PC-3 (cell line): Measurements from ENCODE around the gene TUBE1. TPM values are rescaled to one million over a fixed set of nuclear protein-coding genes. Genes with fewer than 3 reads are reported as not detected.

Experiments used
- ATAC-seq: fragments of 200-7000 bp; cut with Tn5 transposase; 2 replicates; pipeline ENCODE4 v1.9.1; 2020; ENCODE audit warnings: mild to moderate bottlenecking, moderate library complexity
- BruUV-seq: library from RNA; stranded (reverse); fragments of 400-500 nt; replicated peaks from 2 replicates; lab custom pipeline; 2021; lab: Mats Ljungman, UMichigan
- CTCF ChIA-PET: fragments of 300-600 bp; sonication (Branson Sonifier 250); formaldehyde crosslinking; loops from one replicate; lab custom pipeline; 2022; ENCODE audit warnings: antibody characterized with exemption; lab: Charles Lee
- POLR2A ChIA-PET: fragments of 300-600 bp; sonication (Branson Sonifier 250); formaldehyde crosslinking; loops from one replicate; lab custom pipeline; 2022; ENCODE audit warnings: antibody characterized with exemption; ENCODE audit not compliant: unreplicated experiment; lab: Charles Lee
- DNase-seq: peaks from one replicate; pipeline ENCODE4 v3.0.0-alpha.2; 2015
- H2AFZ ChIP-seq: fragments of 300-600 bp; sonication (generic); 2 replicates; pipeline ENCODE4 v1.6.0; 2016; ENCODE audit warnings: antibody characterized with exemption, low read length
- H3F3A ChIP-seq: fragments of 300-600 bp; sonication (generic); one replicate; pipeline ENCODE4 v1.6.0; 2017; ENCODE audit warnings: antibody characterized with exemption, low read length, control low read depth, mild to moderate bottlenecking; ENCODE audit not compliant: unreplicated experiment
- H3K27ac ChIP-seq: fragments of 300-600 bp; sonication (generic); 2 replicates; pipeline ENCODE4 v1.5.1; 2016; ENCODE audit warnings: mild to moderate bottlenecking, low read length
- H3K27me3 ChIP-seq: fragments of 300-600 bp; sonication (generic); 2 replicates; pipeline ENCODE4 v1.6.1; 2016; ENCODE audit warnings: low read length, mixed read lengths
- H3K36me3 ChIP-seq: fragments of 300-600 bp; sonication (generic); 2 replicates; pipeline ENCODE4 v1.6.1; 2016; ENCODE audit warnings: low read depth, mixed run types, low read length, mixed read lengths
- H3K4me1 ChIP-seq: fragments of 300-600 bp; sonication (generic); 2 replicates; pipeline ENCODE4 v1.5.1; 2016; ENCODE audit warnings: low read length; ENCODE audit not compliant: insufficient read depth
- H3K4me2 ChIP-seq: fragments of 300-600 bp; sonication (generic); 2 replicates; pipeline ENCODE4 v1.6.0; 2016; ENCODE audit warnings: low read length
- H3K4me3 ChIP-seq: fragments of 300-600 bp; sonication (generic); 2 replicates; pipeline ENCODE4 v1.5.1; 2016; ENCODE audit warnings: mild to moderate bottlenecking, low read length, mixed read lengths
- H3K79me2 ChIP-seq: fragments of 300-600 bp; sonication (generic); 2 replicates; pipeline ENCODE4 v1.6.1; 2017; ENCODE audit warnings: low read length, mixed read lengths
- H3K9ac ChIP-seq: fragments of 300-600 bp; sonication (generic); 2 replicates; pipeline ENCODE4 v1.6.0; 2016; ENCODE audit warnings: mild to moderate bottlenecking, low read length
- H3K9me2 ChIP-seq: fragments of 300-600 bp; sonication (generic); replicated peaks from 2 replicates; pipeline ENCODE4 v1.6.1; 2016; ENCODE audit warnings: mixed run types, low read length, mixed read lengths
- H3K9me3 ChIP-seq: fragments of 300-600 bp; sonication (generic); 2 replicates; pipeline ENCODE4 v1.6.1; 2016; ENCODE audit warnings: low read length, mixed read lengths
- H4K20me1 ChIP-seq: fragments of 300-600 bp; sonication (generic); 2 replicates; pipeline ENCODE4 v1.6.1; 2016; ENCODE audit warnings: low read length, mixed read lengths
- CTCF ChIP-seq: fragments of 300-600 bp; sonication (generic); conservative IDR thresholded peaks from 2 replicates; pipeline ENCODE4 v1.5.1; 2017; ENCODE audit warnings: antibody characterized with exemption, low read depth, mild to moderate bottlenecking, low read length
- EZH2 ChIP-seq: fragments of 300-600 bp; sonication (generic); IDR thresholded peaks from one replicate; pipeline ENCODE4 v1.6.1; 2017; ENCODE audit warnings: antibody characterized with exemption, mild to moderate bottlenecking, low read length; ENCODE audit not compliant: unreplicated experiment
- EZH2phosphoT487 ChIP-seq: fragments of 300-600 bp; sonication (generic); IDR thresholded peaks from 2 replicates; pipeline ENCODE4 v1.6.1; 2018; ENCODE audit warnings: mild to moderate bottlenecking, antibody characterized with exemption, low read length, borderline replicate concordance
- intact Hi-C: fragments of 100-400 bp; cut with micrococcal nuclease; formaldehyde crosslinking; loops from 2 replicates; pipeline ENCODE4 v1.9.0; 2023
- total RNA-seq: library from RNA; depleted of rRNA; stranded (reverse); fragments of >200 nt; gene quantifications from 2 replicates; pipeline ENCODE4 v1.2.3, GENCODE V29; 2014

Gene TUBE1
- total RNA-seq, 1 experiment from 2014 or later, result 9.5 TPM

GRCh38 chr6:112032728-112033127 lies 54.6 kb downstream of the TUBE1 start:
- H3K27me3 ChIP-seq, result no peaks in the 10 kb centered on the region
- H4K20me1 ChIP-seq, result no peaks in the 10 kb centered on the region
- ChIA-PET CTCF (no interaction called here), POLR2A (no interaction called here)
- H3F3A ChIP-seq, result no peaks in the 10 kb centered on the region
- H2AFZ ChIP-seq, result no peak overlapping the region
- no peak overlapping the region for H3K27ac ChIP-seq
- H3K9me3 ChIP-seq, result no peaks in the 10 kb centered on the region
- ATAC-seq, result no peak
- DNase-seq, result no peak
- no peaks in the 10 kb centered on the region for H3K36me3 ChIP-seq
- no peaks in the 10 kb centered on the region for H3K79me2 ChIP-seq
- H3K4me1 ChIP-seq, result peaks cover 16% of the 10 kb centered on the region
- BruUV-seq, result no TSS peak
- no peak overlapping the region for H3K9ac ChIP-seq
- TF ChIP-seq CTCF (no peak), EZH2phosphoT487 (no peak), EZH2 (no peak)
- intact Hi-C loops, result no loop called here
- H3K4me3 ChIP-seq, result no peak overlapping the region
- H3K9me2 ChIP-seq, result no peaks in the 10 kb centered on the region
- H3K4me2 ChIP-seq, result no peak overlapping the region

GRCh38 chr6:112031960-112032359 lies 55.3 kb downstream of the TUBE1 start:
- H3K9ac ChIP-seq, result no peak overlapping the region
- CTCF ChIA-PET, result no interaction called here
- H3K27me3 ChIP-seq, result no peaks in the 10 kb centered on the region
- no peak overlapping the region for H2AFZ ChIP-seq
- POLR2A ChIA-PET, result no interaction called here
- no peaks in the 10 kb centered on the region for H4K20me1 ChIP-seq
- BruUV-seq, result no TSS peak
- peaks cover 10% of the 10 kb centered on the region for H3K4me1 ChIP-seq
- H3K9me3 ChIP-seq, result no peaks in the 10 kb centered on the region
- H3K36me3 ChIP-seq, result no peaks in the 10 kb centered on the region
- H3K79me2 ChIP-seq, result no peaks in the 10 kb centered on the region
- no peak for ATAC-seq
- no peak for DNase-seq
- H3K4me2 ChIP-seq, result no peak overlapping the region
- no peaks in the 10 kb centered on the region for H3K9me2 ChIP-seq
- TF ChIP-seq EZH2 (no peak), EZH2phosphoT487 (no peak), CTCF (no peak)
- no peak overlapping the region for H3K27ac ChIP-seq
- no peaks in the 10 kb centered on the region for H3F3A ChIP-seq
- intact Hi-C loops, result no loop called here
- H3K4me3 ChIP-seq, result no peak overlapping the region

- no peaks in the 10 kb centered on the region for H4K20me1 ChIP-seq
- no peaks in the 10 kb centered on the region for H3K27me3 ChIP-seq
- H3K27ac ChIP-seq, result no peak overlapping the region
- POLR2A ChIA-PET, result no interaction called here
- intact Hi-C loops, result no loop called here
- no peaks in the 10 kb centered on the region for H3K79me2 ChIP-seq
- no peak overlapping the region for H3K4me2 ChIP-seq
- no peaks in the 10 kb centered on the region for H3K9me3 ChIP-seq
- no peak for TF ChIP-seq EZH2phosphoT487
- no peak for TF ChIP-seq CTCF
- TF ChIP-seq EZH2, result no peak
- no peak overlapping the region for H3K4me3 ChIP-seq
- peaks cover 10% of the 10 kb centered on the region for H3K4me1 ChIP-seq
- ATAC-seq (peak; percentile 56), DNase-seq (no peak)
- no peaks in the 10 kb centered on the region for H3K9me2 ChIP-seq
- BruUV-seq, result no TSS peak
- 0 out of 2 replicates have a peak overlapping the region, but pooled peaks have one; percentile 30 for H2AFZ ChIP-seq
- no peaks in the 10 kb centered on the region for H3K36me3 ChIP-seq
- CTCF ChIA-PET, result no interaction called here
- H3F3A ChIP-seq, result no peaks in the 10 kb centered on the region
- no peak overlapping the region for H3K9ac ChIP-seq
Observed at GRCh38 chr6:112030961-112031660, 56.2 kb downstream of the TUBE1 start.
